Measurements from ENCODE around the gene HCFC1R1.

HCFC1R1 gene

DNA sequence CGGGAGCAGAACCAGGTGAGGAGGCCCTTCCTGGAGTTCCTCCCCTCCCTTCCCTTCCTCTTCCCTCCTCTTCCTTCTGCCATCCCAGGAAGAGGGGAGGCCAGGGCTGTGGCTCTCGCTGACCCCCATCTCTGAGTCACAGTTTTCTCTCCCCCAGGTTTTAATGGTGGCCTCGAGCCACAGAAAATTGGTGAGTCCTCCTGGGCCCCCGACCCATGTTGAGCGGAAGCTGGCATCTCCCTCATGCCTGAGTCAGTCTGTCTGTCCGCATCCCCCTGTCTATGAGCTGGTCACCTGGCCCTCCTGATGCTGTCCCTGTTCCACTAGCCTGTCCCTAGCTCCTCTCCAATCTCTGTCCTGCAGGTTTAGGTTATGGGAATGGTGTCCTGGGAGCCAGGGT, 23.8 kb downstream of the HCFC1R1 start:
- no peak for DNase-seq

DNA sequence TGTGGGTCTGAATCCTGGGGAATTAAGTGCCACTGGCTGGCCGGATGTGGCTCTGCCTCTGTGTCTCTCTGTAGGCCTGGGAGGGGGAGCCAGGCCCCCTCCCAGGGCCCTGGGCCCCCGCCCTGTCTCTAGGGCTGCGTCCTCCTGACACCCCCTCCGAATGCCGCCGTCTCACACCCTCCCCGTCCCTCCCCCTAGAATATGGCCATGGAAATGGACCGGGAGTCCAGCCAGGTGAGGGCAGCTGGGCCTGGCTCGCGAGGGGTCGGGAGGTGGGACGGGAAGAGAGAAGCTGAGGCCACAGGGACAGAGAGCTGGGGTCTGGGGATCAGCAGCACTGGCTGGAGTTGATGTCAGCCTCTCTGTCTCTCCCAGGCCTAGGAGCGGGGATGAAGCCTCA, 27.4 kb downstream of the HCFC1R1 start:
- no peak for DNase-seq

DNA sequence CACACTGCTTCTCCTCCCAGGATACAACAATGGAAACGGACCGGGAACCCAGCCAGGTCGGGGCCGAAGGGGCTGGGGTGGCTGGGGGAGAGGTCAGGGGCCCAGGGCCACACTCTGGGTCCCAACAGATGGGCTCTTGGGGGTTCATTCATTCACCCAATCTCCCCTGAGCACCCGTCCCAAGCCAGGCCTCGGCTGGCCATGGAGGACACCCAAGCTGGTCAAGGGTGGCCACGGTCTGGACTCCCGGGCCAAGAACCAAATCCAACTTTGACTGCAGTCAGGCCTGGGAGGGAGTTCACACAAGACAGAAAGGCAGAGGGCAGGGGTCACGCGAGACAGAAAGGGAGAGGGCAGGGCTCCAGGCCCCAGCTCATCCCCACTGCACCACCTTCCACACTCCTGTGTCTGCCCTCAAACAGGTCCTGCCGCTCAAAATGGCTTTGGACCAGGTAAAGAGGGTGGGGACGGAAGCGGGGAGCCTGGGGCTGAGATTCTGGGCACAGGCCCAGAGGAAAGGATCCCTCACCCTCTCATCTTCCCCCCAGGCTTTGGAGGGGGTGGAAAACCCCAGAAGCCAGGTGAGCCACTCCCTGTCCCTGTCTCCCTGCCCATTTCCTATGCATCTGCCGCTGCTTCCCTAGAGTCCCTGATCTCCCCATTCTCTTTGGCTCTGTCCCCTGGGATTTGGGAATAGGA, 31.2 kb downstream of the HCFC1R1 start:
- DNase-seq = no peak

DNA sequence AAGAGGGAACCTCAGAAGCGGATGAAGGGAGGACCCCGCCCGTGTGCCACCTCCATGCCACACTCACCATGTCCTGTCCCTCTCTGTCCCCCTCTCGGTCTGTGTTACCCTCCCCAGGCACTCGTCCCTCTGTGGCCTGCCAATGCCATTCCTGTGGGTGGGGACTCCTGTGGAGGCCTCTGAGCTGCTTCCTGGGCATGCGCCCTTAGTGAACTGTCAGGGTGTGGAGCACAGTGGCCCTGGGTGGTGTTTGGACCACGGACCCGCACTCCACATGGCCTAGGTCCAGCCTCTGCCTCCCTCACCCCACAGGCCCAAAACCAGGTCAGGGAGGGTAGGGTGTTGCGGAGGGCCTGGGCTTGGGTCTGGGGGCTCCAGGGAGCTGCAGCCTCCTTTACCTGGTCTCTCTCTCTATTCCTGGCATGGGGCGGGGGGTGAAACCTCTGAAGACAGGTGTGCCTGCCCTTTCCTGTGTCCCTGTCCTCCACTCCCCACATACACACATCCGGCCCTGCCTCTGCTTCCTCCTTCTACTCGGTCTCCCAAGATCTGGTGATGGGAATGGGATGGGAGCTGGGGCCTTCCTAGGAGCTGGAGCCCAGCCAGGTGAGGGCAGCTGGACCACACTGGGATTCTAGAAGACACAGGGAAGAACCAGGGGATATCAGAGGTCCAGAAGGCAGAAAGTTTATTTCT, 32.0 kb downstream of the HCFC1R1 start:
- no peak for DNase-seq

DNA sequence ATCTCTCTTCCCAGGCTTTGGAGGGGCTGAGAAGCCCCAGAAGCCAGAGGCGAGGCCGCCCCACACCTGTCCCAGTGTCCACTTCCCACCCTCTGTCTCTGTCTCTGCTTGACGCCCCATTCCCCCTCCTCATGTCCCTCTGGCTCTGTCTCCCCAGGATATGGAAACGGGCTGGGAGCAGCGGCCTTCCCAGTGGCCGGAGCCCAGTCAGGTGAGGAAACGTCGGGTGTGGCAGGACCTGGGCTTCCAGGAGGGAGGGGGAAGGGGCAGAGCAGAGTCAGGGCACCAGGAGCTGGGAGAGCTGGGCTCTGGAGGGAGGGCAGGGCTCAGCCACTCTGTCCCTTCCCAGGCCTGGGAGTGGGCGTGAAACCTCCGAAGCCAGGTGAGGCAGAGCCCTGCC, 32.9 kb downstream of the HCFC1R1 start:
- no peak for DNase-seq

DNA sequence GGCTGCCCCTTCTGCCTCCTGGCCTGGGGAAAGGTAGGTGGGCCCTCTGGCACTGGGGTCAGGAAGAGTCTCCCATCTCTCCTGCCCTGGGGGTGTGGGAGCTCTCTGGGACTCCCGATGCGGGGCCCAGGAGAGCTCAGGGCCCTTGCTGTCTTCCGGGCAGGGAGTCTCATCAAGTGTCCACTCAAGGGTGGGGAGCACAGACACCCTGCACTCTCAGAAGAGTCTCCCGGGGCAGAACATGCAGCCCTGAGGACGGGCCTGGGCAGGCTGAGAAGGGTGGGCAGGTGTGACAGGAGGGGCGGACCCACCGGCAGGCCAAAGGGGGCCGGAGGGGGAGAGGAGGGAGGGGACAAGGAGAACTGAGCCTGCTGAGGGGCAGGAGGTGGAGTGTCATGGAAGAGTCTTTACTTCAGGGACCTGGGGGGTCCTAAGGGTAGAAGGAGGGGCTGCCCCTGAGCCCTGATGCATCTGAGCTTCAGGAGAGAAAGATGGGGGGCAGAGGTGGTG, 35.1 kb downstream of the HCFC1R1 start:
- no peak for DNase-seq

DNA sequence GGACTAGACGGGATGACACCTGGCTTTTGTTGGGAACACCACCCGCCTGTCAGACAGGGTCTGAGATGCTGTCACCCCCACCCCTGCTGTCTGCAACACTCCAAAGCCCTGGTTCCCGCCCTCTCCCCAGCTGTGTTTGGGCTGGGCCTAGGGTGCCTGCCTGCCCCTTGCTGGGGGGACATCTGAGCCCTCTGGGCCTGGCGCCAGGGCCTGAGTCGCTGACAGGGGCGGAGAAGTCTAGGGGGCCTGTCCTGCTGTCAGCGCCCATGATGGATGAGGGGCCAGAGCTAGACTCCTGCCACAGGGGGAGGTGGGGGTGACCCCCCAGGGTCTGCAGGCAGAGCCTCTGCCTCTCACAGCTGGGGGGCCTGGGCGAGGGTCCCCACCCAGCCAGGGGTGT, 35.9 kb downstream of the HCFC1R1 start:
- no peak for DNase-seq

DNA sequence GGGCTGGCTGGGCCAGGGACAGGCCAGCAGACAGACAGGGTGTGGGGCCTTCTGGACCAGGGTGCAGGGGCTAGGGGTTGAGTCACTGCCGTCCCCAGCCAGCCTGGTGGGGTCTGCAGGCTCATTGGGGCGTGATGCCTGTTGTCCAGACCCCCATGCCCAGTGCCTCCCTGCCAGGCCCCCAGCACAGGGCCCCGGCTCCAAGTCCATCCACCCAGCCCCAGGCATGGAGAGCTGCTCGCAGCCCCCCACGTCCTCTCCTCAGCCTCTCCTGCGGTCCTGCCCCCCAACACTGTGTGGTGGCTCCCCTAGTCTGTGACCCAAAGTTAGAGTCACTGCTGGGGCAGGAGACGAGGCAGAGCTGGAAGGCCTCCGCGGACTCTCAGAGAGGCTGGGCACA, 36.5 kb downstream of the HCFC1R1 start:
- no peak for DNase-seq

DNA sequence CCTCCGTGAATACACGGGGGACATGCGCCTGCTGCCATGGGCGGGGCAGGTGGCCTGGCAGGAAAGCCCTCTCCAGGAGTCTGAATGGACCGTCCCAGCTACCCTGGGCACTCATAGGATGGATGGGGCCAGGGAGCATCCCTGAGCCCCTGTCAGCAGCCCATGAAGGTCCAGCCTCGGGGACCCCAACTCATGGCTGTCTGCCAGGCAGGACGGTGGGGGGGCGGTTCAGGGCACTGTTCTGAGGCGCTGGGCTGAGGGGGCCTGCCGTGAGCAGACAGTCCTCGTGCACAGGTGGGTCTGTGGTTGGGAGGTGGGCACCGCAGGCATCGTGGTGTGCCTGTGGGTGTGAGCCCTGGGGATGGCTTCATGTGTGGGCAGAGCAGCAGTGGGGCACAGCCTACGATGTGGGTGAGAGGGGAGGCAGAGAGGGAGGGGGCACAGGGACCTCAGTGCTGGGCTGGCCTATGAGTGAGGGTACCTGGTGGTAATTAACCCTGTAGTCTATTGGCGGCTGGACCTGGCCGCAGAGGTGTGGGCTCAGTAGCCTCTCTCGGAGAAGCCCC, 37.0 kb downstream of the HCFC1R1 start:
- no peak for DNase-seq

DNA sequence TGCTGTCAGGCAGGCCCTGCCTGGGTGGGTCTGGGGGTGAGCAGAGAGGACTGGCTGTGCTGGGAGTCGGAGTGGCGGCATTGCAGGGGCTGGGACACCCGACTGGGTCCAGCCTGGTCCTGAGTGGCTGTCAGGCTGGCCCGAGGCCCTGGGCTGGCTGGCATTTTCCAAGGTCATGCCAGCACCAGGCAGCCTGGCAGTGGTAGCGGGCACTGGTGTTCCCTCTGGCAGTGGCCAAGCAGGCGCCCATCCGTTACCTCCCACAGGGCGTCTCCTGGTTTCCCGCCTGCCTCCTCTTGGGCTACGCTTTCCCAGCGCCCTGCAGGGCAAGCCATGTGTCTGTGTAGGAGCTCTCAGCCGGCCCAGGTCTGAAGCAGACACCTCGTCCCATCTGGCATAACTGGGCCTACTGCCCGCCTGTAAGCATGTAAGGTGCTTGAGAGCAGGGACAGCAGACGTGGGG, 37.8 kb downstream of the HCFC1R1 start:
- DNase-seq = no peak

DNA sequence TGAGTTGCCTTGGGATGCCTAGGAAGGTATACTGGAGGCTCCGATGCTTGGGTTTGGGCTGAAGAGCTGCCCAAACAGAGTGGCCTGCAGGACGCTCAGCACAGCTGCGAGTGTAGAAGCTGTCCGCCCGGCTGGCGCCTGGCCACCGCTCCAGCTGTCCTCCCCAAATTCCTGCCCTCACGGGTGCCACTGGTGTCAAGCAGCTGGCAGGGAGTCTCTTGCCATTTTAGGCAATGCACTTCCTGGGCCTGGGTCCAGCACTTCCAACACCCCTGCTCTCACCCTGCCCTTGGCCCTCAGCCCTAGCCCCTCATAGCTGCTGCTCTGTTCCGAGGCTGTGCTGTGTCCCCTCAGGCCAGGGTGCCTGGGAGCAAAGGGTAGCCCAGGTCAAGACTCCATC, 38.3 kb downstream of the HCFC1R1 start:
- no peak for DNase-seq

DNA sequence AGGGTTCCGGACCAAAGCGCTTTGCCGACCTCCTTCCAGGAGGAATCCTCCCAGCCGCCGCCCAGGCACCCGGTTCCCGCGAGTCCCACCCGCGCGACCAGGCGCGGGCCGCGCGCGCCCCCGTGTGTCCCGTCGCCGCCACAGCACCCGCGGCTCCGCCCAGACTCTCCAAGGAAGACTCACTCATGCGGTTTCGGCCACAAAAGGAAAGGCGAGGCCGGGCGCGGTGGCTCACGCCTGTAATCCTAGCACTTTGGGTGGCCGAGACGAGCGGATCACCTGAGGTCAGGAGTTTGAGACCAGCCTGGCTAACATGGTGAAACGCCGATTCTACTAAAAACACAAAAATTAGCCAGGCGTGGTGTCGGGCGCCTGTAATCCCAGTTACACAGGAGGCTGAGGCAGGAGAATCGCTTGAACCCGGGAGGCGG, 40.0 kb downstream of the HCFC1R1 start:
- DNase-seq = peak; percentile 80 to 91 (median 88)

DNA sequence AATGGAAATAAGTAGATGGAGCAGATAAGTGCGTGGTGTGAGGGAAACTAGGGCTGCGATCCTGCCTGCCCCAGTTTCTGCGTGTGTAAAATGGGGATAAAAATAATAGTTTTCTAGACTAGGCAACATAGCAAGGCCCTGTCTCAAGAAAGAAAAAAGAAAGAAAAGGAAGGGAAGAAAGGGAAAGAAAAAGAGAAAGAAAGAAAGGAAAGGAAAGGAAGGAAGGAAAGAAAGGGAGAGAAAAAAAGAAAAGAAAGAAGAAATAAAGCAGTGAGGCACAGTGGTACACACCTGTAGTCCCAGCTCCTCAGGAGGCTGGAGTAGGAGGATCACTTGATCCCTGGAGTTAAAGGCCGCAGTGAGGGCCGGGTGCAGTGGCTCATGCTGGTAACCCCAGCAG, 41.3 kb downstream of the HCFC1R1 start:
- no peak for DNase-seq

DNA sequence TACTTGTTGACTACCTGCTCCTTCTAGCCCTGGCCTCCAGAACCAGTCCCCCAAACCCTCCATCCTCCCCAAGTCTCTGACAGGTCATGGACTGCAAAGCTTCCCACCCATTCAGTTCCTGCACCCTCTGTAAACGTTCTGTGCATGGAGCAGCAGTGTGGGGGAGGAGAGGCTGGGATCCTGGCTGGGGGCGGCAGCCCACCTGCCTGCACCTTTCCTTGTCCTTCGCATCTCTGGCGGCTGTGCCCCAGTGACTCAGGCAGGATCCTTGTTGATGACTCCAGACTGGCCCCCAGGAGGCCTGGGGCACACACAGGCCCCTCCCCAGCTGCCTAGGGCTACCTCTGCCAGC, 41.9 kb downstream of the HCFC1R1 start:
- no peak for DNase-seq

DNA sequence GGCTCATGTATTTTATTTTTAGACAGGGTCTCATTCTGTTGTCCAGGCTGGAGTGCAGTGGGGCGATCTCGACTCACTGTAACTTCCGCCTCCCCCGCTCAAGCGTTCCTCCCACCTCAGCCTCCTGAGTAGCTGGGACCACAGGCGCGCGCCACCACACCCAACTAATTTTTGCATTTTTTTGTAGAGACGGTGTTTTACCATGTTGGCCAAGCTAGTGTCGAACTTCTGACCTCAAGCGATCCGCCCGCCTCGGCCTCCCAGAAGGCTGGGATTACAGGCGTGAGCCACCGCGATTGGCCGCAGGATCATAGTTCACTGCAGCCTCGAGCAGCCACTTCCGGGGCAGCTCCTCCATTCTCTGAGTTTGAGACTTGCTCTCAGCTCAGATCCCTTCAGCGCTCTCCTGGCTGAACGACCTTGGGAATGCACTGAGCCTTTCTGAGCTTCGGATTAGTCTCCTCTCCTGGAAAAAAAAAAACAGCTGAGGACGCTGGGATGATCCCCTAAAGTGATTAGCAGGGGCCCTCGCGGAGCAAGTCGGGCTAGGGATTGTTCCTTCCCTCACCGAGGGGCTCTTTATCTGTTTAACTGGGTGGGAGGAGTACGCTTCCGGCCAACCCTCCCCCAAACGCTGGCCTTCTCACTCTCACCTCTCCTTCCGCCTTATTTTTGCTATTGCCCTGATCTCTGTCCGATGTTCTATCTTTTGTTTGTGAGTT, 42.4 kb downstream of the HCFC1R1 start:
- DNase-seq = no peak

DNA sequence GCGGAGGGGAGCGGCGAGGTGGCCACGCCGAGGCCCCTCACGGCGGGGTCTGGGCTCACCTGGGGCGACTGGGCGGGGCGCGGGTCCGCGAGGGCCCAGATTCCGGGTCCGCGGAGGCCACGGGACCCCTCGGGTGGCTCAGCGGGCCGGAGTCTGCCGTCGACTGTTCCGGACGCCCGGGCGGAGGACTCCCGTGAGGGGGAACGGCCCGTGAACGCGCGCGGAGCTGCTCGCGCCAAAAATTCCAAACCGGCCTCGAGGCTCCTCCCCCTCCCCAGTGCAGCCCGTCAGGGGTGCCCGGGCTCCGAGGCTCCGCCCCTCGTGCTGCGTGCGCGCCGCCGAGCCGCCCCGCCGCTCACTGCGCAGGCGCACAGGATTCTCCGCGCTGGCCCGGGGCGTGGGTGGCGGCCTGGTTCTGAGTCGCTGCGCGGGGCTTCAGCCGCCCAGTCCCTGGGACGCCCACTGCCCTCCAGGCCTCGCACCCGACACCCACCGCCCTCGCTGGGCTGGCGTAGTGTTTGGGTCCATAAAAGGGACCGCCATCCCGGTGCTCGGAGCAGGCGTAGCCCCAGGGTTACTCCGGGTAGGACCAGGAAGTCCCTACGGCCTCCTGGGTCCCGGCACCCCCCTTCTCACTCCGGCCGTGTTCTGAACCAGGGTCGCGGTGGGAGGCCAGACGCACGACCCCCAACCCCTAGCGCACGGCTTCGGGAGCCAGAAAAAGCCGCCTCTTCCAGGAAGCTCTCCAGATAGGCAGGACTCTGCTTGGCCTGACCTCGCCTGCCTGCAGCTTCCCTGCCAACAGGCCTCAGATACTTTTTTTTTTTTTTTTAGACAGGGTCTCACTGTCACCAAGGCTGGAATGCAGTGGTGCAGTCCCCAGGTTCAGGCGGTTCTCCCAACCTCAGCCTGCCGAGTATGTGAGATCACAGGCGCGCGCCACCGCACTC, 43.2 kb downstream of the HCFC1R1 start, which contains the start of gene PKMYT1:
TSS of gene PKMYT1 (minus strand) at position 220 of the 950 bp plus-strand sequence. CDS start 789 bp downstream, outside the sequence.
- DNase-seq = peak; percentile 96 to 99 (median 98)

DNA sequence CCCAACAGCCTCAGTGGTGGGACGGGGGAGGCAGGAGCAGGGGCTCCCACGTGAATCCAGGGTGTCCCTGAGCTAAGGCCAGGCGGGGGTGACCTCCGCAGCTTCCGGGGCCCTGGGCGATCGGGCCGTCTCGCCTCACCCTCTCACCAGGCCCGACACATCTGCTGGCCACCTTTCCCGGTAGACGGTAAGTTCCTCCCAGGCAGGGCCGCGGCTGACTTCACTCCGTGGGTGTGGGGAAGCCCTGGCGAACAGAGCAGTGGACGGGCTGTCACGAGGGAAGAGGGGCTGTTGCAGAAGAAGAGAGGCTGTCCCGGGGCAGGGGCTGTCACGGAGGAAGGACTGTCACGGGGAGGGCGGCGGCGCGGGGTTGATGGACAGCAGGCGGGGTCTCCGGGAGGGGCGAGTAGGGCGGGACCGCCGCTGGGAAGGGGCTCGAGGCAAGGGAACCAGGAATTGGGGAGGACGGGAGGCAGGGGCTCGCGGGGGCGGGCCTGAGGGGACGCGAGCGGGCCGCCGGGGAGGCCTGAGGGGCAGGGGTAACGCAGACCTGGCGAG, 44.0 kb downstream of the HCFC1R1 start:
- peak; percentile 70 to 87 (median 78) for DNase-seq

DNA sequence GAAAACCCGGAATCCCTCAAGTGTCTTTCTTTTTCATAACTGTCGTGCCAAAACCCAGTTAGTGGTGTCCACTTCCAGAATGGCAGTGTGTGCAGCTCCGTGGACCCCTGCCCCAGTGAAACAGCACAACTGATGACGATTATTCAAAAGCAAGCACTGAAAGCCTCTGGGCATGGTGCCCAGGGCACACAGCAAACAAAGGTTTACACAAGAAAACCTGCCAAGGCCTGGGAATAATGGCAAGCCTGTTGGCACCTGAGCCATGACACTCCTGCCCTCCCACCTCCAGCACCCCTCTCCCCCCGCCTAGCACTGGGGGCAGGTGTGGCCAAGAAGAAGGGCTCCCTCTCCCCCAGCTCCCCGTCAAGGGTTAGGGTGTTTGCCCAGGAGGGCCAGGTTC, 46.3 kb downstream of the HCFC1R1 start:
- DNase-seq = no peak

DNA sequence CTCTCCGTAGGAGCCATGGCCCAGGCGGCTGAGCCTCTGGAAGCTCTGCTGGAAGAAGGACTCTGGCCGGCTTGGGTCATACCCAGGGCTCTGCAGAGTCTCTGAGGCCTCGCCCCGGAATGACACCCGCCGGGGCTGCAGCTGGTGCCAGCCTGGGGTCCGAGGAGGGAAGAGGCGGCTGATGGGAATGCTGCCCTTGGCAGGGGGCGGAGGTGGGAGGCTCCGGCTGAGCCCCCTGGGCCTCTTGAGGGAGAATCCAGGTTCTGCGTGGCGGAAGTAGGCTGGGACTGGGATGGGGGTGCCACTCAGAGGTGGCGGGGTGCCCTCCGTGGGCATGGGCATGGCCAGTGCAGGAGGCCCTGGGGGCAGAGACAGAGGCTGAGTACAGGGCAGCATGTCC, 47.1 kb downstream of the HCFC1R1 start:
- DNase-seq = no peak

DNA sequence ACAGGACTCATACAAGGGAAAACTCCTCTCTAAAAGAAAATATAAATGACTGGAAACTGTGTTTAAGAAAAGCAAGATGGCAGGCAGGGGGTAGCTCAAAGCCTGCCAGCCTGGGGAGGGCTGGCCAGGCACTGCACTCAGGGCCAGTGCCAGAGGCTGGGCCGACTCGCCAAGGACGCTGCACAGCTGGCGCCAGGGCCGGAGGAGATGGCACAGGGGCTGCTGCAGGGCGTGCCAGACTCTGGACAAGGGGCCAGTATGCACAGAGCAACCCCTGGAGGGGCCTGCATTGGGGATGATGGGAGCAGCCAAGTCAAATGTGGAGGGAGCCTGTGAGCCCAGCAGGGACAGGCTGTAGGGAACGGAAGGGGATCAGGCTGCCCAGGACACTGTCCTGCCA, 47.5 kb downstream of the HCFC1R1 start:
- no peak for DNase-seq

DNA sequence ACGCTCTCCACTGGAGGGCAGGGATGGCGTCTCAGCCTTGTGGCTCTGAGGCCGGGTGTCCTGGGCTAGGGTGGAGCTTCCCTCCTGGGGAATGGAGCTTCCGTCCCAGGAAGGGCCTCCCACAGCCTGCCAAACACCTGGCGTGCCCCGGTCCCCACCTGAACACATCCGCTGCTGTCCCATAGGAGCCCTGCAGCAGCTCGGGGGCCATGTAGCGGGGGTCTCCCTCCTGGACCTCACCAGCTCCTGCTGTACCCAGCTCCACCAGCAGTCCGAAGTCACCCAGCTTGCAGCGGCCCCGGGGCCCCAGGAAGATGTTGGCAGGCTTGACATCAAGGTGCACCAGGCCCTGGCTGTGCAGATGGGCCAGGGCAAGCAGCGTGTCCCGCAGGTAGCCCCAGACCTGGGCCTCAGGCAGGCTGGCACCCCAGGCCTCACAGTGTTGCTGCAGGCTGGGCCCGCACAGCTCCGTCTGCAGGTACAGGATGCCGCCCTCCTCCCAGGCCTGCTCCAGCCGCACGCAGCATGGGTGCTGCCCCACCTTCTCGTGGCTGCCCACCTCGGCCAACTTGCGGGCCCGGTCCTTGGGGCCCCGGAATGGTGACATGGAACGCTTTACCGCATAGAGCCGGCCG, 48.5 kb downstream of the HCFC1R1 start:
- DNase-seq = no peak
